ENCODE data around the gene SYVN1. TPM values are rescaled to one million over a fixed set of nuclear protein-coding genes. Genes with fewer than 3 reads are reported as not detected.
"Not testable (repeated sequence)": the region's sequence is repeated elsewhere in the genome, so short reads cannot be mapped to it uniquely, and the experiment has no call there.

Gene SYVN1
- total RNA-seq, result 28.1 TPM

DNA sequence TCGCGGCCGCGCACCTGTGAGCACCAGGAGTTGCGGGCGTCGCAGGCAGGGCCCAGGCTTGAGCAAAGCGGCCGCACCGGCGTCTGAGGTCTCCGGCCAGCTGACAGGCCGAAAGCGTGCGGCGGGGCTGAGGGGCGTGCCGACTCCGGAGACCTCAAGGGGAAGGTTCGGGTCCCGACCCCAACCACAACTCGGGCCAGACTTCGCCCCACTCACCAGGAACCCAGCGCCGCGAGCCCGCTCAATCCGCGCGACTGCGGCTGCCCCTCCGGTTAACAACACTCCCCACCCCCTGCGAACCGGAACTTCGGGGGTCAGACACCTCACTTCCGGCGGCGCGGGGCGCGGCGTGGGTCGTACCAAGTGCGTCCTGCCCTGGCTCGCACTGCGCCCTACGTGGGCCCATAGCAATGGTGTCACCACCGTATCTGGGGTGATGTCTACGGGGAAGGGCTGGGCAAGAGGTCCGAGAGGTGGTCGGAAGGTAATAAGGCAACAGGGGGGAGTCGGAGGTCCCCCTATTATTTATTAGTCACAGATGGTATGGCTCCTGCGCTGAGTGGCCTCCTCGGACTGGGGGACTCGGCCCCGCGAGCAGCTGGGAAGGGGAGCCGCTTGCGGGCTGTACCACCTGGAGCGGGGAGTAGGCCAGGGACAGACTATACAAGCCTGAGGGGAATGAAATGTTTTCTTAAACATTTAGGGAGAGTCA lies at the start of gene SYVN1:
SYVN1 (minus strand) TSS at position 280 of the 712 bp plus-strand sequence. CDS start 918 bp downstream, outside the sequence.
- ATAC-seq, result peak; percentile 83

DNA sequence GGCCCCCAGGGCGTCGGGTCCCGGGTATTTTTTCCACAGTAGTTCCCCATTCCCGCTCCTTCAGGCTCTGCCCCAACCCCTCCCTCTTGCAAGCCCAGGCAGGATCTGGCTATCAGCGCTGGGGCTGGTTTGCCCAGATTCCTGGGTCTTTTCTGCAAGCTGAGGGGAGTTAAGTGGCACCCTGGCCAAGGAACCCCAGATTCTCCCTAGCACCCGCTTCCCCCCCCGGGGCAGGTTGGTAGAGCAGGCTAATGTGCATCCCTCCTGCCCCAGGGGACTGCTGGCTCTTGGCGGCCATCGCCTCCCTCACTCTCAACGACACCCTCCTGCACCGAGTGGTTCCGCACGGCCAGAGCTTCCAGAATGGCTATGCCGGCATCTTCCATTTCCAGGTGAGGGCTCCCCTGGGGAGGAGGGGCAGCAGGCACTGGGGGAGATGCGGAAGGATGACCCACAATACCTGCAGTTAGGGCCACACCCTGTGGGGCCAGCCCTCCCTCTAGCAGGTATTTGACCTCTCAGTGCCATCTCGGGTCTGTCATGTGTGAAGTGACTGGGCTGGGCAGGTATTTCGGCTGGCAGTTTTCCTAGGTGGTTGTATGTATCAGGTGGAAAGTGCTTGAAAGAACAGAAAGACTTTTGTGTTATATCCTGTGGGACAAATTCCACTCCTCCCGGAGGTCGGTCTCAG lies 49.0 kb upstream of the SYVN1 start:
- peak; percentile 77 for ATAC-seq

DNA sequence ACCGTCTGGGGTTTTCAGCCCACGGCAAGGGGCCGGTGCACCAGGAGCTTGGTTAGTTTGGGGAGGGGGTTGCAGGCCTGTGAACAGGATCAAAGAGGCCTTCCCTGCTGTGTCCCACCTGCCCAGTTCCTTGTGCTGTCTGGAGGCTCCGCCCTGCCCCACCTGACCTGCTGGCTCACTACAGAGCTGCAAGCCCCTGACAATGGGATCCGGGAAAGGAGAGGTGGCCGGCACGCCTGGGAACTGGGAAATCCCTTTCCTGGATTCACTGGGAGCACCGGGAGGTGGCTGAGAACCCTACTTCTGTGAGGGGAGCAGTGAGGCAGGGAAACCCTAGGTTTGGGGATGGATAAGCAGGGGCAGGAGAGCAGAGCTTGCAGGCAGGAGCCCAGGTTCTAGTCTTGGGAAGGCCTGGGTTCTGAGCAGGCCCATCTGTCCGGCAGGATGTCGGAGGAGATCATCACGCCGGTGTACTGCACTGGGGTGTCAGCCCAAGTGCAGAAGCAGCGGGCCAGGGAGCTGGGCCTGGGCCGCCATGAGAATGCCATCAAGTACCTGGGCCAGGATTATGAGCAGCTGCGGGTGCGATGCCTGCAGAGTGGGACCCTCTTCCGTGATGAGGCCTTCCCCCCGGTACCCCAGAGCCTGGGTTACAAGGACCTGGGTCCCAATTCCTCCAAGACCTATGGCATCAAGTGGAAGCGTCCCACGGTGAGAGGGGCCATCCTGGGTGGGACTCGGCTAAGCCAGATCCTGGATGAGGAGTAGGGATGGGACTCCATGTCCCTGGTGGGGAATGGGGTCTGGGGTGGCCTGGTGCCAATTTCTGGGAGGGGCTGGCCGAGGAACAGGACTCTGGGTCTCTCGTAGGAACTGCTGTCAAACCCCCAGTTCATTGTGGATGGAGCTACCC lies 48.2 kb upstream of the SYVN1 start:
- peak; percentile 54 for ATAC-seq

DNA sequence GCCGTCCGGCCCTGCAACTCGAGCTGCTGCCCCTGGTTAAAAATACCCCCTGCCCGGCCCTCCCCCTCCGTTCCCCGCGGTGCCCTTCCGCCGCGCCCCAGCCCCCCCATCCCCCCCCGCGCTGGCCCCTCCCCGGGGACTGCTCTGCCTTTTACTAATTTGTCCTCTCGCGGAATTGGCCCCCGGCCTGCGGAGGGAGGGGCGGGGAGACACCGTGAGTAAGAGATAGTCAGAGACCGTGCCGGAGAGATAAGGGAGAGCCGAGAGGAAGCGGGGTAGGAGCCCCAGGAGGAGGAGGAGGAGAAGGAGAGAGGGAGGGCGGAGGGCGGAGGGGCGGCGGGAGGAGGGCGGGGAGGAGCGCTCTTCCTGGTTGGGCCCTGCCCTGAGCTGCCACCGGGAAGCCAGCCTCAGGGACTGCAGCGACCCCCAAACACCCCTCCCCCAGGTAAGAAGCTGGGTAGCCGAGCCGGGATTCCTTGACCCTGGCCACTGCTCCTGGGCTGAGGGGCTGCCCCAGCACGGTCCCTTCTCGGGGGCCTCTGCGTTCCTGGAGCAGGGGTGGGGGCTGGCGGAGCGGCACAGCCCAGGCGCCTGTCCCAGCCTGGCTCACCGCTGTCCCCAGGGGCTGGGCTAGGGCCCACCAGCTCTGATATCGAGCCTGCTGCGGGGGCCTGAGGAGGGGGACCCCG lies 47.4 kb upstream of the SYVN1 start, which contains the start of gene CAPN1:
CAPN1 (plus strand) TSS at position 360 of the 689 bp plus-strand sequence. CDS start 774 bp downstream, outside the sequence.
- ATAC-seq, result peak; percentile 69

DNA sequence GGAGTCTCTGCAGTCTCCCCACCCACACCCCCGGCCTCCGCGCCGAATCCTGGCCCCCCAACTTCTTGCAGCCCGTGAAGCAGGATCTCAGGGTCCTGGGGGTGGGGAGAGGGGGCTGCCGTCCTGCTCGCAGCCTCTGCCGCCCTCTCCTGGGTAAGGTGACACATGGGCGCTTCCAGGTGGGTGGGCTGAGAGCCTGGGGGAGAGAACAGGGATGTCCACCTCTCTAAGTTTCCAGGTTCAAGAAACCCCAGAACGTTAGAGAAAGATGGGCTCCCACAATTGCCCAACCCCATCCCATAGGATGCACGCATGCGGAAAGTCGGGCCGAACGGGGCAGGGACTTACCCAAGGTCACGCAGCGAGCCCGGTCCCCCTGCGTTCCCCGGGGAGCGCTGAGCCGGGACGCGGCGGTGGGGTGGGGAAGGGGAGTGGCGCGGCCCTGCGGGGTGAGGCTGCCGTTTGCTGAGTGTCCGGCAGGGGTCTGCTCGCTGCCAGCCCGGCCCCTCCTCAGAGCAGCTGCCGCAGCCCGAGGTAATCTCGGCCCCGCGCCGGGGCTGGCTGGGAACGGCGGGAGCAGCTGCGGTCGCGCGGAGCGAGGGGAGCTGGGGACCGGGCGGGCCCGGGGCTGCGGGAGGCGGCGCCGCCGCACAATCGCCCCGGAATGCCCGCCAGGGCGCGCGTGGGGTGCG lies 46.7 kb upstream of the SYVN1 start:
- peak; percentile 51 for ATAC-seq

DNA sequence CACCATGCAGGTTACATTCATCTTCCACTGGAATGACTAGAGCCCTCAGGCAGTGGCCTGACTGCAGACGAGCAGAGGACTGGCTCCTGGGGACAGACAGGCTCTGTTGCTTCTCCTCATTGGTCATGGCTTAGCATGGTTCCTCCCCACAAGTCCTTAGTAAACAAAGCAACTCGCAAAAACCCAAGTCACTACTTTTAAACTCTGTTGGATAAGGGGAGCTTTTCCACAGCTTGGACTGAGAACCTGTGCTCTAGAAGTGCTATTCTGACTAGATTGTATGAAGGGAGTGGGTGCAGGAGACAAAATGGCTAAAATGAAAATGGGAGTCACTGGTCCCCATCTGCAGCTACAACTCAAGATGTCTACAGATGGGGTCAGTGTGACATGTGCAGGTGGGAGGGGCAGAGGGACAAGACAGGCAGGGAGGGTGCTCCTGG lies 40.3 kb upstream of the SYVN1 start:
- not testable (repeated sequence) for ATAC-seq

DNA sequence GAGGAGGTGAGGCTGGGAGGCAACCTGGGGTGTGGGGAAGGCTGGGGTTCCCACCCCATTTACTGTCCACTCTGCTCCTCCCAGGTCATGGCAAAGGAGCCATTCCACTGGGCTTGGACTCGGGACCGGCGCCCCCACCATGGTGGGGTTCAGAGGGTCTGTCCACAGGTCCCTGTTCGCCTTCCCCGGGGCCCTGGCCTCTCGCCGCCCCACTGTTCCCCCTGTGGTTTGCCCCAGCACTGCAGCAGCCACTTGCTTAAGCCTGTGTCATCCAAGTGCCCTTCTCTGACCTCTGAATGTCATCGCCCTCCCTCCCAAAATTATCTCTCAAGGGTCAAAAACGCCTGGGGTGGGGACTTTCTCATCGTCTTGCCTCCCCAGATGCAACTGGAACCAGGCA lies 38.3 kb upstream of the SYVN1 start:
- no peak for ATAC-seq

DNA sequence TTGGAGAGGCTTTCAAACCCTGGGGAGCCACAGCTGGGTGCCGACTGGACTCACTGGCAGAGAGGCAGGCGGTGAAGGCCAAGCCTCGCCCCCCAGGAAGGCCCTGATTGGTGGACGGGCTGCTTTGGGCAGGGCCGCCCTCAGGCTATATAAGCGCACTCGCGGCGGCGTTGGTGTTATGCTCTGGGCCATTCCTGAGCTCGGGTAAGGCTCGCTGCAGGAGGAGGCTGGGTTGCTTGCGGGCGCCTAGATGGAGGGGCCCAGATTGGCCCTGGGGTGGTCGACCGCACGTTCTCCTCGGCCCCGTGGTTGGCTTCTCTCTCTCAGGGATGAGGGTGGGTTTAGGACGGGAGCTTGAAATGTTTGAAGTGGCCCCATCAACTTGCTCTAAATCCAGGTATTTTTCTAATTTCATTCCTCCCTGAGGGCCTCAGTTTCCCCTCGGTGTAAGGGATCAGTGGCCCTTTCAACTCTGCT lies 35.8 kb upstream of the SYVN1 start, which contains the start of gene SPDYC:
SPDYC (plus strand) TSS at position 176 of the 477 bp plus-strand sequence. CDS start 1,125 bp downstream, outside the sequence.
- ATAC-seq, result peak; percentile 30

DNA sequence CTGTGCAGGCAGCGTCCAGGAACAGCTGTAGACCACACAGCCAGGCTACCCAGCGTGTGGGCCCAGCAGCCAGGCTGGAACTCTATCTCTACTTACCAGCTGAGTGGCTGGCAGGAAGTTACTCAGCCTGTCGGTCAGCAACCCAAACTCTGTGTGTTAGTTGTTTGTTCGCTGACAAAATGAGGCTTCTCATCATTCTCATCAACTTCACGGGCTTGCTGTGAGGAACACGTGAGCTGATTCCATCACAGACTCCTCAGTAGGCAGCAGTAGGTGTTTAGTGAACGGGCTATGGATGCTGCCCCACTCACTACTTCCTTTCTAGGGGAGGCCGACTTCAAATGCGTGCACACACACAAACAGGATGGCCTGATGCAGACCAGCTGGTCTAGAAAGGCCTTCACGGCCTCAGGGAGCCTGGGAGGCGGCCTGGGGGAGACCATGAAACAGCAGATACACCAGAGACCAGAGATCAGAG lies 34.9 kb upstream of the SYVN1 start:
- no peak for ATAC-seq

DNA sequence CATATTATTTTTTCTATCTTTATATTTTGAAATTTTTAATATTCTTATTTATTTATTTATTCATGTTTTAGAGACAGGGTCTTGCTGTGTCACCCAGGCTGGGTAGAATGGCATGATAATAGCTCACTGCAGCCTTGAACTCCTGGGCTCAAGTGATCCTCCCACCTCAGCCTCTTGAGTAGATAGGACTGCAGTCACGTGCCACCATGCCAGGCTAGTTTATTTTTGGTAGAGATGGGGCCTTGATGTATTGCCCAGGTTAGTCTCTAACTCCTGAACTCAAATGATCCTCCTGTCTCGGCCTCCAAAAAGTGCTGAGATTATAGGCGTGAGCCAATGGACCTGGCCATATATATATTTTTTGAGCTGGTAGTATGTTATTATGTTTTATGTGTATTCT lies 33.3 kb upstream of the SYVN1 start:
- ATAC-seq, result no peak

DNA sequence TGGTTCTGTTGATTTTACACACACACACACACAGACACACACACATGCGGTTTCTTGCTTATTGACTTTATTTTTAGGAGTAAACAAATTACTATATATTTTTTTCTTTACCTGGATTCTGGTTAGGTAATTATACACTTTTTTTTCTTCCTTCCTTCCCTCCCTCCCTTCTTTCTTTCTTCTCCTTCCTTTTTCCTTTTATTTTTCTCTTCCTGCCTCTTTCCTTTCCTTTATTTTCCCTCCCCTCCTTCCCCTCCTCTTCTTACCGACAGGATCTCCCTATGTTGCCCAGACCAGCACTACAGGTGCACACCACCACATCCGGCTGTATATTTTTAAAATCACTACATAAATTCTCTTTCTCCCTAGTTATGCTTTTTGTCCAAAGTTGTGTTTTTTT lies 32.6 kb upstream of the SYVN1 start:
- ATAC-seq, result no peak

DNA sequence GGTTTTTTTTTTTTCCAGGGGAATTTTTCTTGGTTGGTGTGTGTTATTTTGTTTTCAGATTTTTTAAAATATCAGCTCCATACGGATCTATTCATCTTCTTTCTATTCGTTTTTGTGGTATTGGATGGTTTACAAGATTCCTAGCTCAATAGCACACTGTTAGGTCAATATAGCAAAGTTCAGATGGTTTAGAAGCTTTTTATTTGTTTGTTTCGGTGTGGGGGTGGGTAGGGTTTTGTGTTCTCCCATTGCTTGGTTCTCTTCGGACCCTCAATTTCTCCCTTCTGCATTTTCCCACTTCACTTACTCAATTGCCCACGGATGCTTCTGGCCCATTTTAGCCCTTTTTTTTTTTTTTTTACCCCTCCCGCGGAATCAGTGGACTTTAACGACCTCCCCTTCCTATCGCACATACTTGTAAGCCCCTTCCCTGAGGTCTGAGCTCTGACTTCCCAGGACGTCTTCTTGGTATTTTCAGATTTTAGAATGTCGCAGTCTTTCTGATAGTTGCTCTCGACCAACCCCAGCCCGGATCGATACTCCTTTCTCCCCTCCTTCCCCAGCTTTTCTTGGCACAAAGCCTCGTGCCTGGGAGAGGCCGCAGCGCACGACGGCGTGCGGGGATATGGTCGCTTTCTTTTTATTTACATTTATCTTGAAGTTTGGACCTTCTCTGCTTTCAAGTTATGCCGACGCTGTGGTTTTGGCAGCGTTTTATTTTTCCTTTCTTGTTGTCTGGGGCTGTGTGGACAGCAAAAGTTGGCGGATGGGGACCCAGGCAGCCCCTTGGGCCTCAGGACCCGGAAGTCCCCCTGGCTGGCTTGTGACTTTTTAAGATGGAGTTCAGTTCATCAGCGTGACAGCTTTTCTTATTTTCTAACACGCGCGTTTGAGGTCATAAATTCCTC lies 31.3 kb upstream of the SYVN1 start:
- ATAC-seq, result no peak

DNA sequence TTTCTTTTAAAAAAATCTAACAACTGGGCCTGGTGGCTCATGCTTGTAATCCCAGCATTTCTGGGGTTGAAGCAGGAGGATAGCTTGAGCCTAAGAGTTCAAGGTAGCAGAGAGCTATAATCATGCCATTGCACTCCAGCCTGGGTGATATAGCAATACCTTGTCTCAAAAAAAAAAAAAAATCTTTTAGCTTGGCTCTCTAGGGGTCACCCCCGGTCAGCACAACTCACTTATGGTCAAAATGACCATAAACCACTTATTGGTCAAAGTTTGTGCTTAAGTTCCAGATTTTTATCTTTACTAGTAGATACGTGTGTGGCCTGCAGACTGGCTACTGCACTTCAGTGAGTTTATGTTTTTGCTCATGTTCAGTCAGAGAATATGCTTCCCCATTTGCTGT lies 29.4 kb upstream of the SYVN1 start:
- ATAC-seq, result no peak

DNA sequence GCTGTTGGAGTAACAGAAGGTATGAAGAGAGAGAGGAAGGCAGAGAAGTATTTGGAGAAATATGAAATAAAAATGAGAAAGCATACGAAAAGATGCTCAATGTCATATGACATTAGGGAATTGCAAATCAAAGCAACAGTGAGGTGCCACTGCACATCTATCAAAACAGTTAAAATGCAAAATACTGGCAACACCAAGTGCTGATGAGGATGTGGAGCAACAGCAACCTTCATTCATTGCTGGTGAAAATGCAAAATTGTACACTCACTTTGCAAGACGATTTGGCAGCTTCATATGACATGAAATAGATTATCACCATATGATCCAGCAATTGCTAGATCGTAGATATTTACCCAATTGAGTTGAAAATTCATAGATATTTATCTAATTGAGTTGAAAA lies 26.3 kb upstream of the SYVN1 start:
- ATAC-seq, result no peak

DNA sequence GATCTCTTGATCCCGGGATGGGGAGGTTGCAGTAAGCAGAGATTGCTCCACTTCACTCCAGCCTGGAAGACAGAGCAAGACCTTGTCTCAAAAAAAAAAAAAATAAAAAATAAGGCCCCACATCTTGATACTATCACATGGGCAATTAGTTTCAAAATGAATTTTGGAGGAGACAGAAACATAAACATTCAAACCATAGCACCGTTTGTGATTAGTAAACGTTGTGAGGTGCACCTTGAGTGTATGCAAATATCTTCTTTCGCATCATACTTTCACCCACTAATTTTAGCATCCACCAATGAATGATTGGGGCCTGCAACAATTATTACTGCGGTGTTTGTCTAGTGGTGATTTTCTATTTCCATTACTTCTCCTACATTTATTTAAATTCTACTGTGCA lies 24.7 kb upstream of the SYVN1 start:
- no peak for ATAC-seq

DNA sequence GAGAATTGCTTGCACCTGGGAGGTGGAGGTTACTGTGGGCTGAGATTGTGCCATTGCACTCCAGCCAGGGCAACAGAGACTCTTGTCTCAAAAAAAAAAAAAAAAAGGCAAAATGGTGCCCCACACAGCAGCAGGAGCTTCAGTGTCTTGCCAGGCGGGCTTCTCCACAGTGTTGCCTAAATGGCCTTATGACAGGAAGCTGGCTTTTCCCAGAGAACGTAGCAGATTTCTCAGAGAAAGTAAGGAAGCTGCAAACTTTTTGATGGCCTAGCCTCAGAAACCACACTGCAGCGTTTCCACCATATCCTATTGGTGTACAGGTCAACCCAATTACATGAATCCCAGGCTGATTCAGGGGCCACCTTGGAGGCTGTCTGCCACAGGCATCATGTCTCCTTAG lies 23.0 kb upstream of the SYVN1 start:
- ATAC-seq, result no peak

DNA sequence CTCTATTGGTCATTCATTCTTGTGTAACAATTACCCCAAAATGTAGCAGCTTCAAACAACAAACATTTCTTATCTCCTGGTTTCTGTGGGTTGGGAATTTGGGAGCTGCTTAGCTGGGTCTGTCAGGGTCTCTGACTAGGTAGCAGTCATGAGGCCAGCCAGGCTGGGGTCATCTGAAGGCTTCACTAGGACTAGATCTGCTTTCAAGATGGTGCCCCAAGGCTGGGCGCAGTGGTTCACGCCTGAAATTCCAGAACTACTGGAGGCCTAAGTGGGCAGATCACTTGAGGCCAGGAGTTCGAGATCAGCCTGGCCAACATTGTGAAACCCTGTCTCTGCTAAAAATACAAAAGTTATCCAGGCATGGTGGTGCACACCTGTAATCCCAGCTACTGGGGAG lies 22.6 kb upstream of the SYVN1 start:
- no peak for ATAC-seq

DNA sequence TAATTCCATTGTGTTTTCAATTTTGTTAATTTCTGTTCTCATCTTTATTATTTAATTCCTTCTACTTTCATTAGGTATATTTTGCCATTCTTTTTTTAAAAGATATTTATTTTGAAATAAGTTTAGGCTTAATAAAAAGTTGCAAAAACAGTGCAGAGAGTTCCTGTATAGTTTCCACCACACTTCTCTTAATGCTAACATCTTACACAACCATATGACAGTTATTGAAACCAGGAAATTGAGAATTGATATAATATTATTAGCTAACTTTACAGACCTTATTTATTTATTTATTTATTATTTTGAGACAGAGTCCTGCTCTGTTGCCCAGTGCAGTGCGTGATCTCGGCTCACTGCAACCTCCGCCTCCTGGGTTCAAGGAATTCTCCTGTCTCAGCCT lies 21.9 kb upstream of the SYVN1 start:
- ATAC-seq, result no peak

DNA sequence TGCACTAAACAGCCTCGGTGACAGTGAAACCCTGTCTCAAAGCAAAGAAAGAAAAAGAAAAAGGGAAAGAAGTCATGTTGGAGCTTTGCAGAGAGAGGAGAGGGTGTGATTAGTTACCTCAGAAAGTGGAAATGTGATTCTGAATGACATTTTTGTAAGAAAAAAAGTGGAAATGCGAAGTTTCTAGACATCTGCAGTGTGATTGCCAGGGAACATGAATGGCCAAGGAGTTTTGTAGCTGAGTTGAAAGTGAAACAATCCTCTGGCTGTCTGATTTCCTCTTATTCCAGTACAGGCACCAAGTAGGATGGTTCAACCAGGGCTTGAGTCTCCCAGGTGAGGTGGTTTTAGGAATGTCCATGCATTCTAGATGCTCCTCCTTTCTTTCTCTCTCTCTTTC lies 17.8 kb upstream of the SYVN1 start:
- ATAC-seq, result no peak

DNA sequence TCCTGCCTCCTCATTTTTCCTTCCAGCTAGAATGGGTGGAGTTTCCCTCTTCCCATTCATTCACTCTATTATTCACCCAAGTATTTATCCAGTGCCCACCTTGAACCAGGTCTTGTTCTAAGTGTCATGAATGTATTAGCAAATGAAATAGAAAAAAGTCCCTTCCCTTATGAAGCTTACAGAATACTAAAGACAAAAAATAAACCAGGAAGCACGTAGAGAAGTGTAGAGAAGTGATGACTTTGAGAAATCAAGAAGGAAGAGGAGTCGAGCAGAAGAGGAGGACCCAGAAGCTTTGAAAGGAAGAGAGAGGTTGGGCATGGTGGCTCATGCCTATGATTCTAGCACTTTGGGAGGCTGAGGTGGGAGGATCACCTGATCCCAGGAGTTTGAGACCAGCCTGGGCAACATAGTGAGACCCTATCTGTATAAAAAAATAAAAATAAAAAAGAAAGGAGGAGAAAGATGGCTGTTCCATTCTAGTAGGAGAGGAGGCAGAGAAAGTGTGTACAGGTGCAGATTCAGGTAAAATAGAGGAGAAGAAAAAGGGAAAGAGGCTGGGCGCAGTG lies 17.1 kb upstream of the SYVN1 start:
- no peak for ATAC-seq

Measured in esophagus mucosa (tissue), 1 donor.